SK-N-SH treated with all-trans-retinoic acid at 6 μM for 48 hours (cell line): ENCODE data around the gene OSBPL3.

ENCODE experiments used
- ARNTL ChIP-seq: fragments of 450-650 bp; formaldehyde crosslinking; IDR thresholded peaks from 2 replicates; pipeline ENCODE4 v1.5.0; 2020; ENCODE audit warnings: low read depth, mild to moderate bottlenecking, moderate library complexity, borderline replicate concordance
- ISL1 ChIP-seq: fragments of 250-450 bp; sonication (Bioruptor Pico); IDR thresholded peaks from 2 replicates; pipeline ENCODE4 v2.1.2; 2022; ENCODE audit warnings: mild to moderate bottlenecking, moderate library complexity
- SNAI2 ChIP-seq: fragments of 250-450 bp; sonication (Bioruptor Pico); IDR thresholded peaks from 2 replicates; pipeline ENCODE4 v1.5.0; 2020; ENCODE audit warnings: mild to moderate bottlenecking, moderate library complexity
- TCF4 ChIP-seq: fragments of 250-450 bp; sonication (Bioruptor Pico); IDR thresholded peaks from 2 replicates; pipeline ENCODE4 v1.8.0; 2021; ENCODE audit warnings: mild to moderate bottlenecking, moderate library complexity, borderline replicate concordance
- TOX ChIP-seq: fragments of 250-450 bp; sonication (Bioruptor Pico); IDR thresholded peaks from 2 replicates; pipeline ENCODE4 v1.8.0; 2021; ENCODE audit warnings: mild to moderate bottlenecking, moderate library complexity, borderline replicate concordance
- ZC3H10 ChIP-seq: fragments of 250-450 bp; sonication (Bioruptor Pico); IDR thresholded peaks from 2 replicates; pipeline ENCODE4 v1.5.1; 2021; ENCODE audit warnings: mild to moderate bottlenecking, moderate library complexity
- ZFP3 ChIP-seq: fragments of 250-450 bp; sonication (Bioruptor Pico); IDR thresholded peaks from 2 replicates; pipeline ENCODE4 v1.5.0; 2020; ENCODE audit warnings: mild to moderate bottlenecking, moderate library complexity
- ZFP30 ChIP-seq: fragments of 450-650 bp; formaldehyde crosslinking; IDR thresholded peaks from 2 replicates; pipeline ENCODE4 v1.5.0; 2022; ENCODE audit warnings: mild to moderate bottlenecking, moderate library complexity
- ZNF8 ChIP-seq: fragments of 450-650 bp; formaldehyde crosslinking; IDR thresholded peaks from 2 replicates; pipeline ENCODE4 v1.5.0; 2020; ENCODE audit warnings: mild to moderate bottlenecking, moderate library complexity
- TF ChIP-seq, protein P1 (sequence below): fragments of 250-450 bp; sonication (Bioruptor Pico); IDR thresholded peaks from 2 replicates; pipeline ENCODE4 v1.8.0; 2020; ENCODE audit warnings: mild to moderate bottlenecking, moderate library complexity, borderline replicate concordance

DNA sequence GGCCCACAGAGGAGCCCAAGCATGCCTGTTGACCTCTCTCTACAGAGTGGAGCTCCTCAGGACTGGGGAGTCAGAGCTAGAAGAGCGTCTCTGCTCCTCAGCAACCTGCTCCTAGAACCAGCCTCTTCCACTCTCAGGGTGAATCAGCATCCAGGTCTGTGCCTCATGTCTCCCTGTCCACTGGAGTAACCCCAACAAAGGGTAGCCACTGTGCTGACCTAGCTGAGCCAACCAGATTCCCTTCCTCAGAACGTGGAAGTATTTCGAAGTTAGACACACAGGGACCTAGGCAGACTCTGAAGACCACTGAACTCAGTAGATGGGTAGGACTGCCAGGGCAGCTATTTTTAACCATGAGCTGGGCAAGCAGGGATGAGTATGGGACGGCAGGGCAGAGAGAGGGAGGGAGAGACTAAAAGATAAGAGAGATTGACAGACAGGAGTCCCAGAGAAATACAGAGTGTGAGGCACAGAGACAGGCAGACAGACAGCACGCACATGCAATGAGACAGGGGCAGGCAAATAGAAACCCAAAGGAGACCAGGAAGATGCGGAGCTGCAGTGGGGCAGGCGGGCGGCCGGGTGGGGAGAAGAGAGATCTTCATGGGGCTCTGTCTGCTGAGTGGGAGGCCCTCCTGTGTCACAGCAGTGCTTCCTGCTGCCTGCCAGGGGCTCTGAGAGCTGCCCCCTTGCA is 56.7 kb downstream of the OSBPL3 start:
- TF ChIP-seq, protein P1, sequence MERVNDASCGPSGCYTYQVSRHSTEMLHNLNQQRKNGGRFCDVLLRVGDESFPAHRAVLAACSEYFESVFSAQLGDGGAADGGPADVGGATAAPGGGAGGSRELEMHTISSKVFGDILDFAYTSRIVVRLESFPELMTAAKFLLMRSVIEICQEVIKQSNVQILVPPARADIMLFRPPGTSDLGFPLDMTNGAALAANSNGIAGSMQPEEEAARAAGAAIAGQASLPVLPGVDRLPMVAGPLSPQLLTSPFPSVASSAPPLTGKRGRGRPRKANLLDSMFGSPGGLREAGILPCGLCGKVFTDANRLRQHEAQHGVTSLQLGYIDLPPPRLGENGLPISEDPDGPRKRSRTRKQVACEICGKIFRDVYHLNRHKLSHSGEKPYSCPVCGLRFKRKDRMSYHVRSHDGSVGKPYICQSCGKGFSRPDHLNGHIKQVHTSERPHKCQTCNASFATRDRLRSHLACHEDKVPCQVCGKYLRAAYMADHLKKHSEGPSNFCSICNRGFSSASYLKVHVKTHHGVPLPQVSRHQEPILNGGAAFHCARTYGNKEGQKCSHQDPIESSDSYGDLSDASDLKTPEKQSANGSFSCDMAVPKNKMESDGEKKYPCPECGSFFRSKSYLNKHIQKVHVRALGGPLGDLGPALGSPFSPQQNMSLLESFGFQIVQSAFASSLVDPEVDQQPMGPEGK: no peak
- TF ChIP-seq TCF4 (CRISPR knock-in tag) (no peak), ZFP3 (CRISPR knock-in tag) (no peak), TOX (CRISPR knock-in tag) (no peak), SNAI2 (CRISPR knock-in tag) (no peak), ZFP30 (CRISPR knock-in tag) (no peak), ZC3H10 (CRISPR knock-in tag) (no peak), ARNTL (CRISPR knock-in tag) (no peak), ZNF8 (CRISPR knock-in tag) (no peak), ISL1 (CRISPR knock-in tag) (no peak)
